ENCODE measurements around the gene LURAP1L. TPM values are rescaled to one million over a fixed set of nuclear protein-coding genes. Genes with fewer than 3 reads are reported as not detected.

The LURAP1L gene
- total and polyA plus RNA-seq, 5 donors from 2014 or later = not detected

GRCh38 chr9:12814877-12815237, 40.0 kb downstream of the LURAP1L start:
- H3K27ac Mint-ChIP-seq = no peak overlapping the region
- peaks cover 0 to 36% (median 5%) of the 10 kb centered on the region in 7 donors for H3K9me3 Mint-ChIP-seq
- no peaks in the 10 kb centered on the region for H3K36me3 Mint-ChIP-seq
- no peaks in the 10 kb centered on the region for H3K4me1 Mint-ChIP-seq
- no peaks in the 10 kb centered on the region for H3K27me3 ChIP-seq (ENCODE audit: control insufficient read depth, insufficient read depth, low read length)
- no peaks in the 10 kb centered on the region for H3K4me1 ChIP-seq (ENCODE audit: control insufficient read depth, insufficient read depth, low read length, poor library complexity, severe bottlenecking)
- H3K9me3 ChIP-seq (ENCODE audit: control insufficient read depth in 2 of 2, low read length in 2 of 2) = no peaks in the 10 kb centered on the region
- no peak overlapping the region for H3K4me3 ChIP-seq (ENCODE audit: low read depth, low read length)
- ATAC-seq (ENCODE audit: low read depth in 2 of 2) (no peak), DNase-seq (no peak)
- no peaks in the 10 kb centered on the region for H3K27me3 Mint-ChIP-seq
- no peak overlapping the region for H3K4me3 Mint-ChIP-seq
- no peak overlapping the region for H3K27ac ChIP-seq (ENCODE audit: insufficient read depth, low read length, poor library complexity, severe bottlenecking)
- no peaks in the 10 kb centered on the region for H3K36me3 ChIP-seq (ENCODE audit: control insufficient read depth, insufficient read depth, low read length)

GRCh38 chr9:12815888-12816287, 41.1 kb downstream of the LURAP1L start:
- Mint-ChIP-seq H3K4me3 (no peak overlapping the region), H3K9me3 (peaks cover 0 to 36% (median 5%) of the 10 kb centered on the region in 7 donors), H3K27ac (no peak overlapping the region), H3K27me3 (no peaks in the 10 kb centered on the region), H3K36me3 (no peaks in the 10 kb centered on the region), H3K4me1 (no peaks in the 10 kb centered on the region)
- ATAC-seq (ENCODE audit: low read depth in 2 of 2) (no peak), DNase-seq (no peak)
- no peaks in the 10 kb centered on the region for H3K4me1 ChIP-seq (ENCODE audit: control insufficient read depth, insufficient read depth, low read length, poor library complexity, severe bottlenecking)
- H3K27me3 ChIP-seq (ENCODE audit: control insufficient read depth, insufficient read depth, low read length) = no peaks in the 10 kb centered on the region
- no peak overlapping the region for H3K27ac ChIP-seq (ENCODE audit: insufficient read depth, low read length, poor library complexity, severe bottlenecking)
- no peak overlapping the region for H3K4me3 ChIP-seq (ENCODE audit: low read depth, low read length)
- peaks cover 0 to 3% of the 10 kb centered on the region in 2 experiments for H3K9me3 ChIP-seq (ENCODE audit: control insufficient read depth in 2 of 2, low read length in 2 of 2)
- H3K36me3 ChIP-seq (ENCODE audit: control insufficient read depth, insufficient read depth, low read length) = no peaks in the 10 kb centered on the region

GRCh38 chr9:12816656-12817101, 41.9 kb downstream of the LURAP1L start:
- no peaks in the 10 kb centered on the region for H3K27me3 Mint-ChIP-seq
- no peaks in the 10 kb centered on the region for H3K36me3 Mint-ChIP-seq
- DNase-seq (no peak), ATAC-seq (ENCODE audit: low read depth in 2 of 2) (no peak)
- peaks cover 0 to 8% of the 10 kb centered on the region in 2 experiments for H3K9me3 ChIP-seq (ENCODE audit: control insufficient read depth in 2 of 2, low read length in 2 of 2)
- no peak overlapping the region for H3K4me3 Mint-ChIP-seq
- no peaks in the 10 kb centered on the region for H3K4me1 ChIP-seq (ENCODE audit: control insufficient read depth, insufficient read depth, low read length, poor library complexity, severe bottlenecking)
- no peaks in the 10 kb centered on the region for H3K36me3 ChIP-seq (ENCODE audit: control insufficient read depth, insufficient read depth, low read length)
- H3K27me3 ChIP-seq (ENCODE audit: control insufficient read depth, insufficient read depth, low read length) = no peaks in the 10 kb centered on the region
- H3K27ac Mint-ChIP-seq = no peak overlapping the region
- no peaks in the 10 kb centered on the region for H3K4me1 Mint-ChIP-seq
- no peak overlapping the region for H3K27ac ChIP-seq (ENCODE audit: insufficient read depth, low read length, poor library complexity, severe bottlenecking)
- no peak overlapping the region for H3K4me3 ChIP-seq (ENCODE audit: low read depth, low read length)
- peaks cover 0 to 35% (median 4%) of the 10 kb centered on the region in 7 donors for H3K9me3 Mint-ChIP-seq

- DNase-seq (no peak), ATAC-seq (ENCODE audit: low read depth in 2 of 2) (no peak)
- Mint-ChIP-seq H3K27me3 (no peaks in the 10 kb centered on the region), H3K9me3 (peaks cover 0 to 31% (median 5%) of the 10 kb centered on the region in 7 donors), H3K4me3 (no peak overlapping the region), H3K27ac (no peak overlapping the region), H3K4me1 (no peaks in the 10 kb centered on the region), H3K36me3 (no peaks in the 10 kb centered on the region)
- Histone ChIP-seq H3K9me3 (ENCODE audit: control insufficient read depth in 2 of 2, low read length in 2 of 2) (peaks cover 0 to 8% of the 10 kb centered on the region in 2 experiments), H3K36me3 (ENCODE audit: control insufficient read depth, insufficient read depth, low read length) (no peaks in the 10 kb centered on the region), H3K27ac (ENCODE audit: insufficient read depth, low read length, poor library complexity, severe bottlenecking) (no peak overlapping the region), H3K4me3 (ENCODE audit: low read depth, low read length) (no peak overlapping the region), H3K27me3 (ENCODE audit: control insufficient read depth, insufficient read depth, low read length) (no peaks in the 10 kb centered on the region), H3K4me1 (ENCODE audit: control insufficient read depth, insufficient read depth, low read length, poor library complexity, severe bottlenecking) (no peaks in the 10 kb centered on the region)
Measured at GRCh38 chr9:12817702-12818101, 42.9 kb downstream of the LURAP1L start.

GRCh38 chr9:12818431-12819000, 43.7 kb downstream of the LURAP1L start:
- peaks cover 0 to 8% of the 10 kb centered on the region in 2 experiments for H3K9me3 ChIP-seq (ENCODE audit: control insufficient read depth in 2 of 2, low read length in 2 of 2)
- H3K4me1 Mint-ChIP-seq = no peaks in the 10 kb centered on the region
- H3K27ac Mint-ChIP-seq = no peak overlapping the region
- no peak overlapping the region for H3K27ac ChIP-seq (ENCODE audit: insufficient read depth, low read length, poor library complexity, severe bottlenecking)
- peaks cover 0 to 34% (median 5%) of the 10 kb centered on the region in 7 donors for H3K9me3 Mint-ChIP-seq
- H3K36me3 Mint-ChIP-seq = no peaks in the 10 kb centered on the region
- H3K4me3 Mint-ChIP-seq = no peak overlapping the region
- no peaks in the 10 kb centered on the region for H3K27me3 Mint-ChIP-seq
- ATAC-seq (ENCODE audit: low read depth in 2 of 2) (no peak), DNase-seq (no peak)
- H3K4me3 ChIP-seq (ENCODE audit: low read depth, low read length) = no peak overlapping the region
- H3K27me3 ChIP-seq (ENCODE audit: control insufficient read depth, insufficient read depth, low read length) = no peaks in the 10 kb centered on the region
- H3K36me3 ChIP-seq (ENCODE audit: control insufficient read depth, insufficient read depth, low read length) = no peaks in the 10 kb centered on the region
- no peaks in the 10 kb centered on the region for H3K4me1 ChIP-seq (ENCODE audit: control insufficient read depth, insufficient read depth, low read length, poor library complexity, severe bottlenecking)

- Histone ChIP-seq H3K9me3 (ENCODE audit: control insufficient read depth in 2 of 2, low read length in 2 of 2) (peaks cover 0 to 8% of the 10 kb centered on the region in 2 experiments), H3K27me3 (ENCODE audit: control insufficient read depth, insufficient read depth, low read length) (no peaks in the 10 kb centered on the region), H3K27ac (ENCODE audit: insufficient read depth, low read length, poor library complexity, severe bottlenecking) (no peak overlapping the region), H3K36me3 (ENCODE audit: control insufficient read depth, insufficient read depth, low read length) (no peaks in the 10 kb centered on the region), H3K4me3 (ENCODE audit: low read depth, low read length) (no peak overlapping the region), H3K4me1 (ENCODE audit: control insufficient read depth, insufficient read depth, low read length, poor library complexity, severe bottlenecking) (no peaks in the 10 kb centered on the region)
- Mint-ChIP-seq H3K27ac (peak overlapping the region in 1 of 3 donors; percentile 24), H3K4me3 (no peak overlapping the region), H3K9me3 (peaks cover 0 to 28% (median 2%) of the 10 kb centered on the region in 7 donors), H3K36me3 (no peaks in the 10 kb centered on the region), H3K27me3 (no peaks in the 10 kb centered on the region), H3K4me1 (no peaks in the 10 kb centered on the region)
- DNase-seq (no peak), ATAC-seq (ENCODE audit: low read depth in 2 of 2) (no peak)
Measured at GRCh38 chr9:12819436-12820185, 44.8 kb downstream of the LURAP1L start.

GRCh38 chr9:12822111-12822510, 47.3 kb downstream of the LURAP1L start:
- Mint-ChIP-seq H3K4me3 (no peak overlapping the region), H3K27ac (no peak overlapping the region), H3K9me3 (peaks cover 0 to 24% (median 2%) of the 10 kb centered on the region in 7 donors), H3K36me3 (no peaks in the 10 kb centered on the region), H3K4me1 (no peaks in the 10 kb centered on the region), H3K27me3 (no peaks in the 10 kb centered on the region)
- H3K27ac ChIP-seq (ENCODE audit: insufficient read depth, low read length, poor library complexity, severe bottlenecking) = no peak overlapping the region
- H3K9me3 ChIP-seq (ENCODE audit: control insufficient read depth in 2 of 2, low read length in 2 of 2) = peaks cover 0 to 8% of the 10 kb centered on the region in 2 experiments
- no peak for ATAC-seq (ENCODE audit: low read depth in 2 of 2)
- no peaks in the 10 kb centered on the region for H3K36me3 ChIP-seq (ENCODE audit: control insufficient read depth, insufficient read depth, low read length)
- H3K4me3 ChIP-seq (ENCODE audit: low read depth, low read length) = no peak overlapping the region
- no peaks in the 10 kb centered on the region for H3K4me1 ChIP-seq (ENCODE audit: control insufficient read depth, insufficient read depth, low read length, poor library complexity, severe bottlenecking)
- no peak for DNase-seq
- no peaks in the 10 kb centered on the region for H3K27me3 ChIP-seq (ENCODE audit: control insufficient read depth, insufficient read depth, low read length)

Measured in CD4-positive, CD25-positive, alpha-beta regulatory T cell (primary cell).